B cell (primary cell): ENCODE data around the gene COX7A1.

Experiments
- EZH2 ChIP-seq: IDR thresholded peaks from 2 replicates; pipeline ENCODE4 v1.6.1; 2012; ENCODE audit warnings: borderline replicate concordance, low read depth, mild to moderate bottlenecking, moderate library complexity, low read length; ENCODE audit not compliant: insufficient read depth, poor library complexity, severe bottlenecking
- TF ChIP-seq, protein P1 (sequence below): fragments of 200-600 bp; IDR thresholded peaks from one replicate; pipeline ENCODE4 v1.8.0; 2022; ENCODE audit warnings: antibody characterized with exemption, mild to moderate bottlenecking

DNA sequence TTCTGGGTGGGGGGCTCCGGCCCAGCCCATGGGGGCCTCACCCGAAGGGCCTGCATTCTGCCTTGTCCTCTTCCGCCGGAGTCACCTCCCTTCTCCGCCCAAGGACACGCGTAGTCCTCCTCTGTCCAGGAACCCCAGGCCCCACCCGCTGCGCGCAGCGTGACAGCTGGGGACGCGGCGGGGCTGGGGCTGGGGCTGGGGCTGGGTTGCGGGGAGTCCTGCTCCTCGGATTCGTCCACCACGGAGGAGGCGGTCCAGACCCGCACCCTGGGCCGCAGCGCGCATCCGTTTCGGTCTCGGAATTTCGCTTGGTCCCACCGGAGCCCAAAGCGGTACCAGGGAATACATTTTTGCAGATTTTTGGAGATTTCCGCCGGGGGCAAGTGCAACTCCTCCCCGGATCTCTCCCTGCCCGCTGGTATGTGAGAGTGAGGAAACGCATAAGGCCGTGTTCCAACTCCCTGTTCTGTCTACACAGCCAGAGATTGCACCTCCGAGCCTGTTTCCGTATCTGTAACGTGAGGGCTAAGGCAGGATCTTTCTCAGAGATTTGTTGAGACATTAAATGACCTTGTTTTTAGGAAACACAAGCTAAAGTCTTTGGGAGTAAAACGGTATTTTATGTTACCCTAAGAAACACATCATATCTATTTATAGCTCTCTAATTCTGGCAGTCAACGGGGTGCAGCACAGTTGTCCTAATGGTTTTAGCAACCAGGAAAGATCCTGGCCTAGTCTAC is at the start of gene COX7A1:
- TF ChIP-seq, protein P1, sequence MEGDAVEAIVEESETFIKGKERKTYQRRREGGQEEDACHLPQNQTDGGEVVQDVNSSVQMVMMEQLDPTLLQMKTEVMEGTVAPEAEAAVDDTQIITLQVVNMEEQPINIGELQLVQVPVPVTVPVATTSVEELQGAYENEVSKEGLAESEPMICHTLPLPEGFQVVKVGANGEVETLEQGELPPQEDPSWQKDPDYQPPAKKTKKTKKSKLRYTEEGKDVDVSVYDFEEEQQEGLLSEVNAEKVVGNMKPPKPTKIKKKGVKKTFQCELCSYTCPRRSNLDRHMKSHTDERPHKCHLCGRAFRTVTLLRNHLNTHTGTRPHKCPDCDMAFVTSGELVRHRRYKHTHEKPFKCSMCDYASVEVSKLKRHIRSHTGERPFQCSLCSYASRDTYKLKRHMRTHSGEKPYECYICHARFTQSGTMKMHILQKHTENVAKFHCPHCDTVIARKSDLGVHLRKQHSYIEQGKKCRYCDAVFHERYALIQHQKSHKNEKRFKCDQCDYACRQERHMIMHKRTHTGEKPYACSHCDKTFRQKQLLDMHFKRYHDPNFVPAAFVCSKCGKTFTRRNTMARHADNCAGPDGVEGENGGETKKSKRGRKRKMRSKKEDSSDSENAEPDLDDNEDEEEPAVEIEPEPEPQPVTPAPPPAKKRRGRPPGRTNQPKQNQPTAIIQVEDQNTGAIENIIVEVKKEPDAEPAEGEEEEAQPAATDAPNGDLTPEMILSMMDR: no peak
- no peak for TF ChIP-seq EZH2
